ENCODE results near the gene PA2G4. TPM values are rescaled to one million over a fixed set of nuclear protein-coding genes. Genes with fewer than 3 reads are reported as not detected.

The PA2G4 gene
- total and polyA plus RNA-seq, 2 experiments from 2014 or later: 87.9 to 102 TPM

- DNase-seq (ENCODE audit: low spot score): peak; percentile 34
- Histone ChIP-seq H3K27ac (no peak overlapping the region), H3K79me2 (peaks cover 38% of the 10 kb centered on the region), H3K4me1 (ENCODE audit: insufficient read depth) (peaks cover 7% of the 10 kb centered on the region), H3K27me3 (no peaks in the 10 kb centered on the region), H3K4me3 (no peak overlapping the region), H3K4me2 (no peak overlapping the region), H3K9me3 (ENCODE audit: low read depth) (no peaks in the 10 kb centered on the region), H4K20me1 (ENCODE audit: insufficient read depth, poor library complexity, severe bottlenecking) (no peaks in the 10 kb centered on the region), H3K9me2 (replicated peaks; ENCODE audit: insufficient read depth) (no peaks in the 10 kb centered on the region), H2AFZ (no peak overlapping the region), H3K36me3 (replicated peaks; ENCODE audit: insufficient read depth, low read depth) (no peaks in the 10 kb centered on the region)
- TF ChIP-seq EZH2 (IDR thresholded peaks at IDR 0.05; ENCODE audit: borderline replicate concordance) (no peak), CTCF (IDR thresholded peaks at IDR 0.05; ENCODE audit: poor library complexity) (peak; percentile 7)
- WGBS (ENCODE audit: low lambda C conversion rate, missing lambda C conversion rate): 90% methylated on average over 15 of the region's 15 CpGs
Measured at GRCh38 chr12:56084958-56085543, 19.3 kb upstream of the PA2G4 start.

GRCh38 chr12:56086096-56086495 lies 18.3 kb upstream of the PA2G4 start:
- DNase-seq (ENCODE audit: low spot score): peak; percentile 58
- no peak overlapping the region for H3K27ac ChIP-seq

GRCh38 chr12:56086608-56087007 lies 17.8 kb upstream of the PA2G4 start:
- Histone ChIP-seq H3K27ac (no peak overlapping the region), H3K4me1 (ENCODE audit: insufficient read depth) (peaks cover 7% of the 10 kb centered on the region), H3K4me2 (no peak overlapping the region)

More at GRCh38 chr12:56086096-56086495, 18.3 kb upstream of the PA2G4 start:
- H3K4me3 ChIP-seq: no peak overlapping the region
- no peak overlapping the region for H2AFZ ChIP-seq
- H3K27me3 ChIP-seq: no peaks in the 10 kb centered on the region
- H3K9me3 ChIP-seq (ENCODE audit: low read depth): no peaks in the 10 kb centered on the region
- H3K36me3 ChIP-seq (replicated peaks; ENCODE audit: insufficient read depth, low read depth): no peaks in the 10 kb centered on the region
- no peaks in the 10 kb centered on the region for H3K9me2 ChIP-seq (replicated peaks; ENCODE audit: insufficient read depth)
- 87% methylated on average over 3 of the region's 3 CpGs for WGBS (ENCODE audit: low lambda C conversion rate, missing lambda C conversion rate)
- H3K4me2 ChIP-seq: no peak overlapping the region
- H4K20me1 ChIP-seq (ENCODE audit: insufficient read depth, poor library complexity, severe bottlenecking): no peaks in the 10 kb centered on the region
- TF ChIP-seq CTCF (IDR thresholded peaks at IDR 0.05; ENCODE audit: poor library complexity): no peak
- H3K4me1 ChIP-seq (ENCODE audit: insufficient read depth): peaks cover 7% of the 10 kb centered on the region
- peaks cover 36% of the 10 kb centered on the region for H3K79me2 ChIP-seq

More at GRCh38 chr12:56086608-56087007, 17.8 kb upstream of the PA2G4 start:
- H4K20me1 ChIP-seq (ENCODE audit: insufficient read depth, poor library complexity, severe bottlenecking): no peaks in the 10 kb centered on the region
- H3K9me2 ChIP-seq (replicated peaks; ENCODE audit: insufficient read depth): no peaks in the 10 kb centered on the region
- no peaks in the 10 kb centered on the region for H3K36me3 ChIP-seq (replicated peaks; ENCODE audit: insufficient read depth, low read depth)
- no peak for DNase-seq (ENCODE audit: low spot score)
- no peak overlapping the region for H3K4me3 ChIP-seq
- H3K9me3 ChIP-seq (ENCODE audit: low read depth): no peaks in the 10 kb centered on the region
- 86% methylated on average over 6 of the region's 6 CpGs for WGBS (ENCODE audit: low lambda C conversion rate, missing lambda C conversion rate)
- H3K79me2 ChIP-seq: peaks cover 33% of the 10 kb centered on the region
- H2AFZ ChIP-seq: no peak overlapping the region
- TF ChIP-seq EZH2 (IDR thresholded peaks at IDR 0.05; ENCODE audit: borderline replicate concordance) (no peak), CTCF (IDR thresholded peaks at IDR 0.05; ENCODE audit: poor library complexity) (no peak)
- no peaks in the 10 kb centered on the region for H3K27me3 ChIP-seq
